Fibroblast of skin of left quadriceps (primary cell): ENCODE measurements around the gene NDUFB5.
A peak's percentile ranks its signal among the peaks of the same experiment; 100 is the strongest.

Experiments
- DNase-seq, 2 experiments: peaks; one replicate each; pipeline ENCODE4 v3.0.0-alpha.2; 2013; ENCODE audit warnings: low read depth in 2 of 2

Gene NDUFB5

GRCh38 chr3:179604321-179605078 lies at the start of gene NDUFB5, which contains the start of gene MRPL47:
Gene NDUFB5 (plus strand): TSS chr3:179604794. CDS start chr3:179604816, 22 bp downstream.
Gene MRPL47 (minus strand): TSS chr3:179604638. CDS start chr3:179604624, 14 bp downstream.
- peak; percentile 90 to 91 for DNase-seq

DNA sequence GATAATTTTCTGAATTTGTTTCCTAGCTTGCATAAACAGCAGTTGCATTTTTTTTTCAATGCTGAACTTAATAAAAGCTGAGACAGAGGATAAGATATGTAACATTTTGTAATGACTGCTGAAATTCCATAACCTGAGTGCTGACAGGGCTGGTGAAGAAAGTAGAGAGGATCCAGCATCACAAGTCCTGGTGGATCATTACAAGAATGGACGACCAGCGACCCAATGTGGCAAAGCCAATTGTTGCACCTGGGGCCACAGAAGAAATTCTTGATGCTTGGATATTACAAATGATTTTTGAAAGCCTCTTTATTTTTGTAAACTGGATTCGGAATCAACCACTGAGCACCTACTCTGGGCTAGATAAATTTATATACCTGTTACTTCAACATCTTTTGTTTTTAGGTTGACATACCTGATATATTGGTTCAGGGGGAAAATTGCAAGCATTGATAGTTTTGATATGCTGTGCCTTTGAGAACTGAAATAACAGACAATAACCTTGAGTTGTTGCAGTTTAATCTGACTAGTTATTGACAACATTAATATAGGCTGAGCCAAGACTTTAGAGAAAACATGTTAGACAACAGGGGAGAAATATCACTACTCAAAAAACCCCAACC lies 45.7 kb upstream of the NDUFB5 start:
- peak; percentile 52 to 56 for DNase-seq

DNA sequence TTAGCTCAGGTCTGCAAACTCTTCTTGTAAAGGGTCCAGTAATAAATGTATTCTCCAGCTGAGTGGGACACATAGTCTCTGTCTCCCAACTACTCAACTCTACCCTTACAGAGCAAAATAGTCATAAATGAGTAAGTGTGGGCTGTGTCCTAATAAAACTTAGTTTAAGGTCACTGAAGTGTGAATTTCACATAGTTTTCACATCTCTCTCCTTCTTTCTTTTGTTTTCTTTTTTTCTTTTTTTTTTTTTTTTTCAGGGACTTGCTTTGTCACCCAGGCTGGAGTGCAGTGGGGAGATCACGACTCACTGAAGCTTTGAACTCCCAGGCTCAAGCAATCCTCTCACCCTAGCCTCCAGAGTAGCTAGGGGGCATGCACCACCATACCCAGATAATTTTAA lies 43.8 kb upstream of the NDUFB5 start:
- DNase-seq: no peak

- DNase-seq: peak; percentile 99
These were observed 41.9 kb upstream of the NDUFB5 start, which contains the start of gene ACTL6A for GRCh38 chr3:179562591-179563270. Gene ACTL6A (plus strand): TSS chr3:179562926. CDS start chr3:179563093, 167 bp downstream.

- peak; percentile 22 to 39 for DNase-seq
These were observed 41.3 kb upstream of the NDUFB5 start for GRCh38 chr3:179563271-179563783.

DNA sequence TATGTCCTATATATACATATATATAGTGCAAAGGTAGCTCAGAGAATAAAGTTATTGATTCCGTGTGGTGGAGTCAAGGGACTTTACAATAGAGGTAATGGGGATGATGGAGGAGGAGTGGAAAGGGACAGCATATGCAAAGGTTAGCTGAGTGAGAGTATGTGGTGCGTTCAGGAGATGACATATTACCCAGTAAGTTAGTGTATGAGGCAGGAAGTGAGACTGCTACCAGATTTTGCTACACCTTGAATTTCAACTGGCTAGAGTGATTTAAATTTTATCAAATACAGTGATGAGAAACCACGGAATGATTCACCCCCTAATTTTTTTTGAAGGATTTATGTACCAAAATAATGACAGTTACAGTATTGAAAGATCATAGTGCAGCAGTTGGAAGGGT lies 39.1 kb upstream of the NDUFB5 start:
- DNase-seq: no peak

GRCh38 chr3:179580992-179581391 lies 23.6 kb upstream of the NDUFB5 start:
- no peak for DNase-seq

DNA sequence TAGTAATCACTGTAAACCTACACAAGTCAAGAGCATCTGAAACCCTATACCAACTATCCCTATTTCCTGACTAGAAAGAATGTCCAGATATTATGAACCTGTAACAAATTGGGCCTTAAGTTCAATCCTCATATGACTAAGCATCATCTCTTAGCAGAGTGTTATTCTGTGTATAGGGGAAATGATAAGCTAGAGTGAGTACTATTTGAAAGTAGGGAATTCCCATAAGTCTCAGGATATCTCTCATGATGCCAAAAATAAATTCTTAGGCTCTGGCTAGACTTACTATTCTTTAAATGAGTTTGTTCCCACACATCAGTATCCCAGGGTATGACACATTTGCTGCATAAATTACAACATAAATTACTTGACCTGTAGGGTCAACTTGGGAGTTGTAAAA lies 15.5 kb upstream of the NDUFB5 start:
- DNase-seq: no peak

GRCh38 chr3:179590669-179591068 lies 13.9 kb upstream of the NDUFB5 start:
- DNase-seq: no peak

GRCh38 chr3:179591313-179591712 lies 13.3 kb upstream of the NDUFB5 start:
- DNase-seq: no peak

GRCh38 chr3:179599531-179599930 lies 5.1 kb upstream of the NDUFB5 start:
- no peak for DNase-seq

GRCh38 chr3:179603321-179603720 lies 1.3 kb upstream of the NDUFB5 start:
- DNase-seq: no peak

DNA sequence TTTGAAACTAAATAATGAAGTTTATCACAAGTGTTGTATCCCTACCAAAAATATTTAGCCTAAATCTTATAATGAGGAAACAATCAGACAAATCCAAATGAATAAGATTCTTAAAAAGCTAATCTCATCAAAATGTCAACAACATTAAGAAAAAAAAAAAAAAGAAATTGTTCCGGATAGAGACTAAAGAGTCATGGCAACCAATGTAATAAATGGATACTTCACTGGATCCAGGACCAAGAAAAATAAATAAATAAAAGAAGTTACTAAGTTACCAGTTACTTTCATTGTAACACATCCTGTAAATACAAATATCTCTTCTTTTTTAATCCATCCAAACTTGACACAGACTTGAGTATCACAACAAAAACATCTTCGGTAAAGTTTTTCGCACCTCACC lies 763 bp upstream of the NDUFB5 start:
- DNase-seq: no peak

DNA sequence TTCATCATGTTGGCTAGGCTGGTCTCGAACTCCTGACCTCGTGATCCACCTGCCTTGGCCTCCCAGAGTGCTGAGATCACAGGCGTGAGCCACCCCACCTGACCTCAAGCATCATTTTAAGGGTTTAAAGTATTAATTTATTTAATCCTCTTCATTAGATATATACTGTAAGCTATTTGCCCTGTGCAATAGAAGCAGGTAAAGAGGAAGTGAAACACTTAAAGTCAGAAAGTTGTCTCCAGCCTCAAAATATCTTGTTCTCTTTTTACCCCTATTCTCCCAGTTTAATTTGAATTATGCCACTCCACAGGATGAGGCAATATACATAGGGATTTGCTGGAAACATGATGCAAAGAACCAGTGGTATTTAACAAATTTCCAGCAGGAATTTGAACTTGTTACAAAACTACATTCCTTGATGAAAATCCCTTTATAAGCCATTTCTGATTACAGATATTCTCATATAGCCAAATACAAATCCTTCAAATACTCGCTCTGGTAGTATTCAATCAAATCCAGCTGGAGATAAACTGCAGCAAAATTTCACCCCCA lies 2.0 kb downstream of the NDUFB5 start:
- DNase-seq: no peak

DNA sequence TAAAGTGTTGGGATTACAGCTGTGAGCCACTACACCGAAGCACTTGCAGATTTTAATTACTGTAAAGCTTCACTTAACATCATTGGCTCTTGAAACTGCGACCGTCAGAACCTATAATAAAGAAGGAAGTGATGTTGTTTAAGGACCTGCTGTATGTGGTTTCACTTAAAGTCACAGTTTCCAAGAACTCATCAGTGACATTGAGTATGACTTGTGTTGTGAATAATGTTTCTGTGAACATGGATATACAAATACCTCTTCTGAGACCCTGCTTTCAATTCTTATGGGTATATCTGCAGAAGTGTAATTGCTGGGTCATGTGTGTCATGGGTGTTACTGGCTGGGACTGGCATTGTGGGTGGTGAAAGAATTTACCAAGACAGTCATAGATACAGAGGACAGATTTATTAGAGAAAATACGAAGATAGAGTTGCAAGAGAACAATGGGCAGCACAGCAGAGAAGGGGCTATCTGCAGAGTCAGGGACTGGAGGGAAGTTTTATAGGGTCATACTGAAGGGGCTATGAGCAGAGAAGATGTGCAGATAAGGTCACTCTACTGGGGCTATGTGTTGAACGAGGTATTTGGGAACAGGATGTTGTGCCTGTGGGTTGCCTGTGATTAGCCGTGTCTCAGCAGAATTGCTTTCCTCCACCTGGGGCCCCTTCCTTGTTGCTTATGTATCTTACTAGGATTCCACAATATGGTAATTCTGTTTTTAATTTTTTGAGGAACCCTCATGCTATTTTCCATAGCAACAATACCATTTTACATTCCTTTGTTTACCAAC lies 4.5 kb downstream of the NDUFB5 start:
- DNase-seq: no peak

GRCh38 chr3:179610066-179610465 lies 5.5 kb downstream of the NDUFB5 start:
- no peak for DNase-seq

DNA sequence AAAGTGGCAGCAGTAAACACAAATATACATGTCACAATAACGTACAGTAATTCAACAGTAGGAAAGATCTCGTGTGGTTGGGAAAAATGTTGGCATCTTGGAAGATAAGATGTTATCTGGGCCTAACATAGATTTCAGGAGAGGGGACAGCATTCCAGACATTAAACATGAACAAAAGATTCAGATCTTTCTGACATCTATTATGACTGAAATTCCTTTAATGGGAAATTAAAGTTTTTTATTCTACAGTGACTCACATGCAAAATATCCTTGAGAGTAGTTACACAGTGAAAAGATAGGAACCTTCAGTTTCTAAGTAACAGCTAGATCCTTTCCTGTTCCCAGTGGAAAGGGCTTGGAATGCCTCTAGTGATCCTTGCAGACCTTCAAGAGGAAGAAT lies 9.2 kb downstream of the NDUFB5 start:
- DNase-seq: peak; percentile 33 to 40

DNA sequence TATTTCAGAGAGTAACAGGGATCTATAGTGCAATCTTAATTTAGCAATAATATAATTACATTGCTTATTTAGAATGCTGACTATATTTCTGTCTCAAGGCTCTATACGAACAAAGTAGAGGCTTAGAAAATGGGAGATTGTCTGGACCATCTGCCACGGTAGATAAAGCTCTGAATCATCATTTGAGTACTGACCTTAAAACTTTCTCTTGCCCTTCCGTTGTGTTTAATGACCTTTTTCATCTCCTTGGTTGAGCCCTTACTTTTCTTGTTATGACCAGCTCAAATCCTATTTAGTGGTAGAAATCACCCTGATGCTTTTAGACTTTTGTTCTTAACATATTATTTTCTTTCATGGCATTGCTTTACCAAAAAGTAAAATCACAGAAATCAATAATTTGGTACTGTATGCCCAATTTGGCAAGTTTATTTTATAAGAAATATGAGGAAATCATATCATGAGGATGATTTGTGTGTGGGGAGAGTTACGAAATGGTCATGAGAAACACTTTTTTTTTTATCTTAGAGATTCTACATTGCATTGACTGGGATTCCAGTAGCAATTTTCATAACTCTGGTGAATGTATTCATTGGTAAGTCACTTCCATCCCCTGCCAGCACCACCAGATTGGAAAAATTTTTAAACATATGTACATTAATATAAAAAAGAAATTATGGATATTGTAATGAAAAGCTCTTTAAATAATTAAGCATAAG lies 11.0 kb downstream of the NDUFB5 start:
- no peak for DNase-seq

- DNase-seq: no peak
These were observed 17.4 kb downstream of the NDUFB5 start for GRCh38 chr3:179622023-179622422.

DNA sequence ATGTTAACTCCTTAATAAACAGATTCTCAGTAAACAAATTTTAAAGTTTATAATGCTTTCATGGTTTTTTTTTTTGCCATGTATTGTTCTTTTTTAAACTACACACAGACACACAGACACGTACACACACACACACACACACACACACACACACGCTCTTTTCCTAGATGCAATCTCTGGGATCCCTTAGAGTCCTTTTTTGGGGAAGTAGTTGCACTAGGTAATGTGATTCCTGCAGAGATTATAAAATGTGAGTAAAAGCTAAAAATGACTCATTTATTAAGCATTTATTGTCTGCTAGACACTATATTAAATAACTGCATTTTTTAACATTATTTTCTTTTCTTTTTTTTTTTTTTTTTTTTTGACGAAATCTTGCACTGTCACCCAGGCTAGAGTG lies 19.9 kb downstream of the NDUFB5 start:
- no peak for DNase-seq
